Caco-2 (cell line): ENCODE results near the gene DEFB124. TPM values are rescaled to one million over a fixed set of nuclear protein-coding genes. Genes with fewer than 3 reads are reported as not detected.
"Not testable (repeated sequence)": the region's sequence is repeated elsewhere in the genome, so short reads cannot be mapped to it uniquely, and the experiment has no call there.

Source experiments
- BruUV-seq: library from RNA; stranded (reverse); fragments of 400-500 nt; replicated peaks from 2 replicates; lab custom pipeline; 2021; lab: Mats Ljungman, UMichigan
- CTCF ChIA-PET: fragments of 300-600 bp; sonication (Branson Sonifier 250); formaldehyde crosslinking; loops from one replicate; lab custom pipeline; 2022; ENCODE audit warnings: antibody characterized with exemption; lab: Charles Lee
- POLR2A ChIA-PET: fragments of 300-600 bp; sonication (Branson Sonifier 250); formaldehyde crosslinking; loops from one replicate; lab custom pipeline; 2022; ENCODE audit warnings: antibody characterized with exemption; lab: Charles Lee
- DNase-seq, 2 experiments: peaks; one replicate each; pipeline versions ENCODE4 v3.0.0 to v3.0.0-alpha.2; 2020 to 2022
- H3K27me3 ChIP-seq: replicated peaks from 2 replicates; pipeline ENCODE4 v1.6.0; 2011; ENCODE audit warnings: low read length; ENCODE audit not compliant: control insufficient read depth, insufficient read depth
- H3K36me3 ChIP-seq: 2 replicates; pipeline ENCODE4 v1.5.1; 2011; ENCODE audit warnings: low read length; ENCODE audit not compliant: control insufficient read depth, insufficient read depth
- H3K4me1 ChIP-seq: fragments of 250-450 bp; sonication (Bioruptor Pico); 2 replicates; pipeline ENCODE4 v1.5.1; 2020; ENCODE audit warnings: mild to moderate bottlenecking
- H3K4me3 ChIP-seq: 2 replicates; pipeline ENCODE4 v1.5.1; 2011; ENCODE audit warnings: low read depth, mild to moderate bottlenecking, control low read depth, low read length
- H3K9me3 ChIP-seq: fragments of 250-450 bp; sonication (Bioruptor Pico); 2 replicates; pipeline ENCODE4 v1.5.1; 2020; ENCODE audit warnings: mild to moderate bottlenecking, moderate library complexity
- H3K27ac Mint-ChIP-seq: one replicate; pipeline ENCODE4 v1.8.0; 2022; ENCODE audit warnings: mixed read lengths; ENCODE audit not compliant: unreplicated experiment
- H3K27me3 Mint-ChIP-seq: one replicate; pipeline ENCODE4 v1.8.0; 2022; ENCODE audit warnings: mixed read lengths; ENCODE audit not compliant: insufficient read depth, unreplicated experiment
- H3K36me3 Mint-ChIP-seq: one replicate; pipeline ENCODE4 v1.8.0; 2022; ENCODE audit warnings: mild to moderate bottlenecking, mixed read lengths; ENCODE audit not compliant: insufficient read depth, unreplicated experiment
- H3K4me1 Mint-ChIP-seq: one replicate; pipeline ENCODE4 v1.8.0; 2022; ENCODE audit warnings: low read depth, mixed read lengths; ENCODE audit not compliant: unreplicated experiment
- H3K4me3 Mint-ChIP-seq: one replicate; pipeline ENCODE4 v1.8.0; 2022; ENCODE audit warnings: mild to moderate bottlenecking, moderate library complexity, mixed read lengths; ENCODE audit not compliant: unreplicated experiment
- H3K9me3 Mint-ChIP-seq: one replicate; pipeline ENCODE4 v1.8.0; 2022; ENCODE audit warnings: mixed read lengths; ENCODE audit not compliant: unreplicated experiment
- intact Hi-C: fragments of 100-400 bp; cut with micrococcal nuclease; formaldehyde crosslinking; loops from one replicate; pipeline ENCODE4 v1.10.0; 2022; ENCODE audit not compliant: unreplicated experiment
- total RNA-seq: library from RNA; stranded (reverse); gene quantifications from 2 replicates; pipeline ENCODE4 v1.2.3, GENCODE V29; 2022
- TF ChIP-seq, protein P1 (sequence below), 2 experiments: fragments of 200-600 bp in 1 of 2; IDR thresholded peaks; 1 replicate in 1 of 2; 2 replicates in 1 of 2; pipeline versions ENCODE4 v1.5.1 to v1.8.0; 2011 to 2022; ENCODE audit warnings: antibody characterized with exemption in 1 of 2, control low read depth in 1 of 2, inconsistent platforms in 1 of 2, low read depth in 1 of 2, low read length in 1 of 2, mild to moderate bottlenecking in 1 of 2, moderate library complexity in 1 of 2; ENCODE audit not compliant: insufficient read depth in 1 of 2, severe bottlenecking in 1 of 2, unreplicated experiment in 1 of 2

The DEFB124 gene
- total RNA-seq, 1 experiment from 2014 or later: not detected

DNA sequence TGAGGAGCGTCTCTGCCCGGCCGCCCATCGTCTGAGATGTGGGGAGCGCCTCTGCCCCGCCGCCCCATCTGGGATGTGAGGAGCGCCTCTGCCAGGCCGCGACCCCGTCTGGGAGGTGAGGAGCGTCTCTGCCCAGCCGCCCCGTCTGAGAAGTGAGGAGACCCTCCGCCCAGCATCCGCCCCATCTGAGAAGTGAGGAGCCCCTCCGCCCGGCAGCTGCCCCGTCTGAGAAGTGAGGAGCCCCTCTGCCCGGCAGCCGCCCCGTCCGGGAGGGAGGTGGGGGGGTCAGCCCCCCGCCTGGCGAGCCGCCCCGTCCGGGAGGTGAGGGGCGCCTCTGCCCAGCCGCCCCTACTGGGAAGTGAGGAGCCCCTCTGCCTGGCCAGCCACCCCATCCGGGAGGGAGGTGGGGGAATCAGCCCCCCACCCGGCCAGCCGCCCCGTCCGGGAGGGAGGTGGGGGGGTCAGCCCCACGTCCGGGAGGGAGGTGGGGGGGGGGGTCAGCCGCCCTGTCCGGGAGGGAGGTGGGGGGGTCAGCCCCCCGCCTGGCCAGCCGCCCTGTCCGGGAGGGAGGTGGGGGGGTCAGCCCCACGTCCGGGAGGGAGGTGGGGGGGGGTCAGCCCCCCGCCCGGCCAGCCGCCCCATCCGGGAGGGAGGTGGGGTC is 47.9 kb downstream of the DEFB124 start:
- H3K4me1 Mint-ChIP-seq, H3K9me3 ChIP-seq, BruUV-seq, H3K4me3 Mint-ChIP-seq, intact Hi-C loops, H3K36me3 ChIP-seq, H3K27ac Mint-ChIP-seq, H3K9me3 Mint-ChIP-seq, H3K4me1 ChIP-seq, CTCF ChIA-PET, POLR2A ChIA-PET, H3K27me3 ChIP-seq, DNase-seq, H3K4me3 ChIP-seq, H3K36me3 Mint-ChIP-seq: not testable (repeated sequence)
- peaks cover 19% of the 10 kb centered on the region for H3K27me3 Mint-ChIP-seq

DNA sequence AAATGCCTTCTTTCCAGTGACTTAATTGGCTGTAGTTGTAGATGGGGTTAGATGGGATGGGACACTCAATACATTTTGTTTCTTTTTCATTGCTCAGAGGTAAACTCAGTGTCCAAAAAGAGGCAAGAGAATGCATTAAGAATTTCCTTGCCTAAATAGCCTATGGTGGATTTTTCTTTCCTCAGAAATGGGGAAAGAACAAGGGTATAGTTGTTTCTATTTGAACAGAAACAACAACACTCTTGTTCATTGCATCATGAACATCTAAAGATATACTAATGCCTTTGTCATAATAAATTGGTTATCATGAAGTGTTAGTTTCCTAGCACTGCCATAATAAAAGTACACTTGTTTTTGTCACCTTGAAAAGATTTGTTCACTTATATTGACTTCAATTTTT is 49.1 kb downstream of the DEFB124 start:
- Histone ChIP-seq H3K4me1 (no peaks in the 10 kb centered on the region), H3K9me3 (no peaks in the 10 kb centered on the region), H3K4me3 (no peak overlapping the region), H3K27me3 (no peaks in the 10 kb centered on the region), H3K36me3 (no peaks in the 10 kb centered on the region)
- BruUV-seq: no TSS peak
- DNase-seq: no peak
- CTCF ChIA-PET: no interaction called here
- POLR2A ChIA-PET: no interaction called here
- H3K36me3 Mint-ChIP-seq: no peaks in the 10 kb centered on the region
- no peaks in the 10 kb centered on the region for H3K9me3 Mint-ChIP-seq
- TF ChIP-seq, protein P1, sequence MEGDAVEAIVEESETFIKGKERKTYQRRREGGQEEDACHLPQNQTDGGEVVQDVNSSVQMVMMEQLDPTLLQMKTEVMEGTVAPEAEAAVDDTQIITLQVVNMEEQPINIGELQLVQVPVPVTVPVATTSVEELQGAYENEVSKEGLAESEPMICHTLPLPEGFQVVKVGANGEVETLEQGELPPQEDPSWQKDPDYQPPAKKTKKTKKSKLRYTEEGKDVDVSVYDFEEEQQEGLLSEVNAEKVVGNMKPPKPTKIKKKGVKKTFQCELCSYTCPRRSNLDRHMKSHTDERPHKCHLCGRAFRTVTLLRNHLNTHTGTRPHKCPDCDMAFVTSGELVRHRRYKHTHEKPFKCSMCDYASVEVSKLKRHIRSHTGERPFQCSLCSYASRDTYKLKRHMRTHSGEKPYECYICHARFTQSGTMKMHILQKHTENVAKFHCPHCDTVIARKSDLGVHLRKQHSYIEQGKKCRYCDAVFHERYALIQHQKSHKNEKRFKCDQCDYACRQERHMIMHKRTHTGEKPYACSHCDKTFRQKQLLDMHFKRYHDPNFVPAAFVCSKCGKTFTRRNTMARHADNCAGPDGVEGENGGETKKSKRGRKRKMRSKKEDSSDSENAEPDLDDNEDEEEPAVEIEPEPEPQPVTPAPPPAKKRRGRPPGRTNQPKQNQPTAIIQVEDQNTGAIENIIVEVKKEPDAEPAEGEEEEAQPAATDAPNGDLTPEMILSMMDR (IDR thresholded peaks at IDR 0.05; ENCODE audit: insufficient read depth in 1 of 2, low read depth in 1 of 2, low read length in 1 of 2, severe bottlenecking in 1 of 2, unreplicated experiment in 1 of 2): no peak
- H3K27ac Mint-ChIP-seq: no peak overlapping the region
- intact Hi-C loops: no loop called here
- H3K4me1 Mint-ChIP-seq: no peaks in the 10 kb centered on the region
- H3K27me3 Mint-ChIP-seq: peaks cover 19% of the 10 kb centered on the region
- H3K4me3 Mint-ChIP-seq: no peak overlapping the region

DNA sequence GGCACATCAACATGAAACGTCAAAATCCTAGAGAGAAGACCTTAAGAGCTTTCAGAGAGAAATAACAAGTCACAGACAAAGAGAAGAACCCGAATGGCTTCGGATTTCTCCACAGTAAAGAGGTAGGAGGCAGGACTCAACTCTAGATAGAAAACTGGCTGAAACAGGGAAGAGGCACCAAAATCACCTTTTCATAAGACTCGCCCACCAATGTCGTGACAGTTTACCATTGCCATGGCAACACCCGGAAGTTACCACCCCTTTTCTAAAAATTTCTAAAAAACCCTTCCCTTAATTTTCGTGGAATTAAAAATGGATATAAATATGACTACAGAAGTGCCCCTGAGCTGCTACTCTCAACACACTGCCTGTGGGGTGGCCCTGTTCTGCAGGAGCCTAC is 56.6 kb downstream of the DEFB124 start:
- DNase-seq: no peak
- Histone ChIP-seq H3K4me3 (no peak overlapping the region), H3K27me3 (no peaks in the 10 kb centered on the region), H3K9me3 (no peaks in the 10 kb centered on the region; the same call in 1 of the 2 replicates), H3K4me1 (no peaks in the 10 kb centered on the region), H3K36me3 (no peaks in the 10 kb centered on the region)
- BruUV-seq: no TSS peak
- CTCF ChIA-PET: no interaction called here
- POLR2A ChIA-PET: no interaction called here
- Mint-ChIP-seq H3K36me3 (no peaks in the 10 kb centered on the region), H3K4me1 (no peaks in the 10 kb centered on the region), H3K27ac (no peak overlapping the region), H3K4me3 (no peak overlapping the region), H3K9me3 (no peaks in the 10 kb centered on the region), H3K27me3 (peaks cover 22% of the 10 kb centered on the region)
- TF ChIP-seq, protein P1 (IDR thresholded peaks at IDR 0.05; ENCODE audit: insufficient read depth in 1 of 2, low read depth in 1 of 2, low read length in 1 of 2, severe bottlenecking in 1 of 2, unreplicated experiment in 1 of 2): no peak
- intact Hi-C loops: no loop called here
